SK-N-SH (cell line): ENCODE results near the gene TRIM67. TPM values are rescaled to one million over a fixed set of nuclear protein-coding genes. Genes with fewer than 3 reads are reported as not detected.

ENCODE experiments used
- CTCF ChIA-PET: fragments of 300-600, 350-600 bp; formaldehyde crosslinking; extraction: SDS; loops from one replicate; lab custom pipeline; 2021; lab: Yijun Ruan, JAX
- POLR2A ChIA-PET: fragments of 350-600 bp; sonication (Branson Sonifier 250); formaldehyde crosslinking; extraction: SDS; loops from one replicate; lab custom pipeline; 2020; ENCODE audit warnings: antibody characterized with exemption, inconsistent platforms; lab: Yijun Ruan, JAX
- DNase-seq: peaks from one replicate; pipeline ENCODE4 v3.0.0; 2012
- H2AFZ ChIP-seq: fragments of 200-600 bp; sonication (generic); 2 replicates; pipeline ENCODE4 v1.8.1; 2016; ENCODE audit warnings: antibody characterized with exemption, mild to moderate bottlenecking, low read depth
- H3F3A ChIP-seq: fragments of 200-600 bp; sonication (generic); replicated peaks from 2 replicates; pipeline ENCODE3; 2016; ENCODE audit warnings: antibody characterized with exemption, mild to moderate bottlenecking; ENCODE audit not compliant: insufficient read depth
- H3K27ac ChIP-seq, 2 experiments: fragments of 200-500 bp in 1 of 2; fragments of 200-600 bp in 1 of 2; sonication (Bioruptor generic) in 1 of 2; sonication (generic), shearing (Covaris generic) in 1 of 2; 2 replicates each; pipeline versions ENCODE4 v1.5.1 to v1.6.1; 2014 to 2016; ENCODE audit warnings: low read depth in 2 of 2, inconsistent platforms in 1 of 2, low read length in 1 of 2, mild to moderate bottlenecking in 1 of 2, mixed read lengths in 1 of 2
- H3K27me3 ChIP-seq: fragments of 200-600 bp; sonication (generic), shearing (Covaris generic); 2 replicates; pipeline ENCODE4 v1.6.1; 2016; ENCODE audit warnings: mixed run types; ENCODE audit not compliant: insufficient read depth
- H3K36me3 ChIP-seq, 2 experiments: fragments of 200-500 bp in 1 of 2; fragments of 200-600 bp in 1 of 2; sonication (Bioruptor generic) in 1 of 2; sonication (generic) in 1 of 2; replicated peaks in 1 of 2; 2 replicates each; pipeline versions ENCODE3 to v1.5.1; 2014 to 2016; ENCODE audit warnings: low read length in 1 of 2, mild to moderate bottlenecking in 1 of 2; ENCODE audit not compliant: insufficient read depth in 2 of 2, control insufficient read depth in 1 of 2
- H3K4me1 ChIP-seq, 2 experiments: fragments of 200-500 bp in 1 of 2; fragments of 200-600 bp in 1 of 2; sonication (Bioruptor generic) in 1 of 2; sonication (generic), shearing (Covaris generic) in 1 of 2; 2 replicates each; pipeline versions ENCODE4 v1.5.1 to v1.6.1; 2014 to 2016; ENCODE audit warnings: low read depth in 1 of 2, low read length in 1 of 2, mixed run types in 1 of 2; ENCODE audit not compliant: insufficient read depth in 2 of 2, control insufficient read depth in 1 of 2
- H3K4me2 ChIP-seq: fragments of 200-600 bp; sonication (generic), shearing (Covaris generic); 2 replicates; pipeline ENCODE4 v1.6.1; 2017; ENCODE audit warnings: mixed run types
- H3K4me3 ChIP-seq, 2 experiments: fragments of 200-500 bp in 1 of 2; fragments of 200-600 bp in 1 of 2; sonication (Bioruptor generic) in 1 of 2; sonication (generic), shearing (Covaris generic) in 1 of 2; 2 replicates each; pipeline versions ENCODE4 v1.5.1 to v1.8.1; 2014 to 2016; ENCODE audit warnings: low read depth in 2 of 2, inconsistent platforms in 1 of 2, low read length in 1 of 2, mild to moderate bottlenecking in 1 of 2, mixed read lengths in 1 of 2, moderate library complexity in 1 of 2
- H3K79me2 ChIP-seq: fragments of 200-600 bp; sonication (generic); 2 replicates; pipeline ENCODE4 v1.8.1; 2017; ENCODE audit warnings: mild to moderate bottlenecking; ENCODE audit not compliant: insufficient read depth
- H3K9ac ChIP-seq: fragments of 200-600 bp; sonication (generic); 2 replicates; pipeline ENCODE4 v1.6.1; 2017; ENCODE audit warnings: mixed run types
- H3K9me2 ChIP-seq: fragments of 200-600 bp; sonication (generic); 2 replicates; pipeline ENCODE4 v1.6.1; 2017; ENCODE audit warnings: mixed run types
- H3K9me3 ChIP-seq: fragments of 200-600 bp; sonication (generic); 2 replicates; pipeline ENCODE4 v1.6.1; 2017; ENCODE audit warnings: mixed run types, mild to moderate bottlenecking, moderate library complexity
- H4K20me1 ChIP-seq: fragments of 200-600 bp; sonication (generic); 2 replicates; pipeline ENCODE4 v1.6.1; 2017; ENCODE audit warnings: mild to moderate bottlenecking, mixed run types; ENCODE audit not compliant: insufficient read depth
- ELF1 ChIP-seq: IDR thresholded peaks from 2 replicates; pipeline ENCODE4 v1.4.0; 2012
- EZH2phosphoT487 ChIP-seq: fragments of 200-600 bp; sonication (generic); IDR thresholded peaks from 2 replicates; pipeline ENCODE4 v1.6.1; 2017; ENCODE audit warnings: low read depth, mixed run types, mild to moderate bottlenecking, antibody characterized with exemption, moderate library complexity, borderline replicate concordance
- FOXJ3 ChIP-seq: sonication (generic); formaldehyde crosslinking; IDR thresholded peaks from 2 replicates; pipeline ENCODE4 v1.5.1; 2020; ENCODE audit warnings: mild to moderate bottlenecking, missing genetic modification reagents
- JUND ChIP-seq: IDR thresholded peaks from 2 replicates; pipeline ENCODE4 v1.4.0; 2012
- NFIC ChIP-seq: IDR thresholded peaks from 2 replicates; pipeline ENCODE4 v1.4.0; 2012; ENCODE audit warnings: borderline replicate concordance
- RAD21 ChIP-seq: IDR thresholded peaks from 2 replicates; pipeline ENCODE4 v1.6.1; 2012; ENCODE audit warnings: mild to moderate bottlenecking, low read length
- RCOR1 ChIP-seq: fragments of 150-350 bp; IDR thresholded peaks from 2 replicates; pipeline ENCODE4 v1.6.1; 2017; ENCODE audit warnings: antibody characterized with exemption, low read length
- RFX5 ChIP-seq: IDR thresholded peaks from 2 replicates; pipeline ENCODE4 v1.6.1; 2012; ENCODE audit warnings: mild to moderate bottlenecking, improper control_type of control experiment, low read length
- SMC3 ChIP-seq: IDR thresholded peaks from 2 replicates; pipeline ENCODE4 v1.6.1; 2012; ENCODE audit warnings: low read depth, low read length, improper control_type of control experiment
- TCF12 ChIP-seq: IDR thresholded peaks from 2 replicates; pipeline ENCODE4 v1.4.0; 2012
- TEAD4 ChIP-seq: IDR thresholded peaks from 2 replicates; pipeline ENCODE4 v1.4.0; 2012; ENCODE audit warnings: mild to moderate bottlenecking, borderline replicate concordance; ENCODE audit not compliant: insufficient read depth
- WGBS: methylation state at CpG from one replicate; pipeline ENCODE4 v1.1.6; 2017; ENCODE audit warnings: low lambda C conversion rate; 5-methylcytosine and 5-hydroxymethylcytosine counted together
- polyA plus RNA-seq, 3 experiments: library from polyadenylated mRNA; depleted of rRNA; stranded (reverse); fragments of >200 nt; gene quantifications; 2 replicates each; pipeline ENCODE4 v1.2.3, GENCODE V29; 2012
- TF ChIP-seq, protein P1 (sequence below): IDR thresholded peaks from 2 replicates; pipeline ENCODE4 v1.6.1; 2012; ENCODE audit warnings: mild to moderate bottlenecking, low read depth, low read length, moderate library complexity
- TF ChIP-seq, protein P2 (sequence below): fragments of 150-350 bp; IDR thresholded peaks from 2 replicates; pipeline ENCODE4 v1.6.1; 2016; ENCODE audit warnings: mild to moderate bottlenecking, low read depth, low read length
- TF ChIP-seq, protein P3 (sequence below): IDR thresholded peaks from 2 replicates; pipeline ENCODE4; 2012
- TF ChIP-seq, protein P4 (sequence below): IDR thresholded peaks from 2 replicates; pipeline ENCODE4 v1.4.0; 2012; ENCODE audit warnings: low read depth, borderline replicate concordance
- TF ChIP-seq, protein P5 (sequence below): fragments of 150-350 bp; IDR thresholded peaks from 2 replicates; pipeline ENCODE4 v1.6.1; 2017; ENCODE audit warnings: antibody characterized with exemption, low read length, low read depth, borderline replicate concordance

TRIM67 gene
- polyA plus RNA-seq, 1 of the 3 experiments (the other 2 are of a cell fraction): not detected

DNA sequence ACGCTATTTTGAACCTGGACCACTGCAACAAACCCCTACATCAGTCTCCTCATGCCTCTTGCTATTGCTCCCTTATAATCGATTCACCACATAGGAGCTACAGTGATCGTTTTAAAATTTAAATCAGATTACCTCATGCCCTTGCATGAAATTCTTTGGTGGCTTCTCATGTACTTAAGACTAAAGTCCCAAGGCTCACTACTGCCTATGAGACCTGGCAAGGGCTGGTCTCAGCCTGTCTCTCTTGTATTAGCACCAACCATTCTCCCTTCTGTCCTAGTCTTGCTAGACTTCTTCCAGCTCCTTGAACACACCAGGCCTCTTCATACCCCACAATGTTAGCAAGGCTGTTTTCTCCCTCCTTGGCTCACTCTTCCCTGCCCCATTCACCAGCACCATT is 72.6 kb downstream of the TRIM67 start:
- H3K9me2 ChIP-seq: no peaks in the 10 kb centered on the region
- H3K9me3 ChIP-seq: no peaks in the 10 kb centered on the region
- no peaks in the 10 kb centered on the region for H3F3A ChIP-seq
- POLR2A ChIA-PET: no interaction called here
- no peak overlapping the region for H3K9ac ChIP-seq
- H3K27me3 ChIP-seq: no peaks in the 10 kb centered on the region
- CTCF ChIA-PET: interaction anchor here (0.7 to 2.5 kb wide), 2 partner anchors 24 to 46 kb away, joined by 3 to 8 read pairs; no protein-coding TSS in a partner anchor
- no peak overlapping the region for H3K4me3 ChIP-seq
- H3K36me3 ChIP-seq: peaks cover 12 to 46% of the 10 kb centered on the region in 2 experiments
- no peaks in the 10 kb centered on the region for H4K20me1 ChIP-seq
- peaks cover 21% of the 10 kb centered on the region for H3K79me2 ChIP-seq
- TF ChIP-seq RFX5 (no peak), EZH2phosphoT487 (no peak), RCOR1 (no peak), NFIC (no peak), SMC3 (no peak), RAD21 (no peak), FOXJ3 (CRISPR knock-in tag) (no peak), TCF12 (no peak), TEAD4 (no peak), ELF1 (no peak), JUND (no peak)
- TF ChIP-seq, protein P1, sequence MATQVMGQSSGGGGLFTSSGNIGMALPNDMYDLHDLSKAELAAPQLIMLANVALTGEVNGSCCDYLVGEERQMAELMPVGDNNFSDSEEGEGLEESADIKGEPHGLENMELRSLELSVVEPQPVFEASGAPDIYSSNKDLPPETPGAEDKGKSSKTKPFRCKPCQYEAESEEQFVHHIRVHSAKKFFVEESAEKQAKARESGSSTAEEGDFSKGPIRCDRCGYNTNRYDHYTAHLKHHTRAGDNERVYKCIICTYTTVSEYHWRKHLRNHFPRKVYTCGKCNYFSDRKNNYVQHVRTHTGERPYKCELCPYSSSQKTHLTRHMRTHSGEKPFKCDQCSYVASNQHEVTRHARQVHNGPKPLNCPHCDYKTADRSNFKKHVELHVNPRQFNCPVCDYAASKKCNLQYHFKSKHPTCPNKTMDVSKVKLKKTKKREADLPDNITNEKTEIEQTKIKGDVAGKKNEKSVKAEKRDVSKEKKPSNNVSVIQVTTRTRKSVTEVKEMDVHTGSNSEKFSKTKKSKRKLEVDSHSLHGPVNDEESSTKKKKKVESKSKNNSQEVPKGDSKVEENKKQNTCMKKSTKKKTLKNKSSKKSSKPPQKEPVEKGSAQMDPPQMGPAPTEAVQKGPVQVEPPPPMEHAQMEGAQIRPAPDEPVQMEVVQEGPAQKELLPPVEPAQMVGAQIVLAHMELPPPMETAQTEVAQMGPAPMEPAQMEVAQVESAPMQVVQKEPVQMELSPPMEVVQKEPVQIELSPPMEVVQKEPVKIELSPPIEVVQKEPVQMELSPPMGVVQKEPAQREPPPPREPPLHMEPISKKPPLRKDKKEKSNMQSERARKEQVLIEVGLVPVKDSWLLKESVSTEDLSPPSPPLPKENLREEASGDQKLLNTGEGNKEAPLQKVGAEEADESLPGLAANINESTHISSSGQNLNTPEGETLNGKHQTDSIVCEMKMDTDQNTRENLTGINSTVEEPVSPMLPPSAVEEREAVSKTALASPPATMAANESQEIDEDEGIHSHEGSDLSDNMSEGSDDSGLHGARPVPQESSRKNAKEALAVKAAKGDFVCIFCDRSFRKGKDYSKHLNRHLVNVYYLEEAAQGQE: no peak
- TF ChIP-seq, protein P2, sequence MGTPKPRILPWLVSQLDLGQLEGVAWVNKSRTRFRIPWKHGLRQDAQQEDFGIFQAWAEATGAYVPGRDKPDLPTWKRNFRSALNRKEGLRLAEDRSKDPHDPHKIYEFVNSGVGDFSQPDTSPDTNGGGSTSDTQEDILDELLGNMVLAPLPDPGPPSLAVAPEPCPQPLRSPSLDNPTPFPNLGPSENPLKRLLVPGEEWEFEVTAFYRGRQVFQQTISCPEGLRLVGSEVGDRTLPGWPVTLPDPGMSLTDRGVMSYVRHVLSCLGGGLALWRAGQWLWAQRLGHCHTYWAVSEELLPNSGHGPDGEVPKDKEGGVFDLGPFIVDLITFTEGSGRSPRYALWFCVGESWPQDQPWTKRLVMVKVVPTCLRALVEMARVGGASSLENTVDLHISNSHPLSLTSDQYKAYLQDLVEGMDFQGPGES: no peak
- TF ChIP-seq, protein P3, sequence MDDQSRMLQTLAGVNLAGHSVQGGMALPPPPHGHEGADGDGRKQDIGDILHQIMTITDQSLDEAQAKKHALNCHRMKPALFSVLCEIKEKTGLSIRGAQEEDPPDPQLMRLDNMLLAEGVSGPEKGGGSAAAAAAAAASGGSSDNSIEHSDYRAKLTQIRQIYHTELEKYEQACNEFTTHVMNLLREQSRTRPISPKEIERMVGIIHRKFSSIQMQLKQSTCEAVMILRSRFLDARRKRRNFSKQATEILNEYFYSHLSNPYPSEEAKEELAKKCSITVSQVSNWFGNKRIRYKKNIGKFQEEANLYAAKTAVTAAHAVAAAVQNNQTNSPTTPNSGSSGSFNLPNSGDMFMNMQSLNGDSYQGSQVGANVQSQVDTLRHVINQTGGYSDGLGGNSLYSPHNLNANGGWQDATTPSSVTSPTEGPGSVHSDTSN: no peak
- TF ChIP-seq, protein P4, sequence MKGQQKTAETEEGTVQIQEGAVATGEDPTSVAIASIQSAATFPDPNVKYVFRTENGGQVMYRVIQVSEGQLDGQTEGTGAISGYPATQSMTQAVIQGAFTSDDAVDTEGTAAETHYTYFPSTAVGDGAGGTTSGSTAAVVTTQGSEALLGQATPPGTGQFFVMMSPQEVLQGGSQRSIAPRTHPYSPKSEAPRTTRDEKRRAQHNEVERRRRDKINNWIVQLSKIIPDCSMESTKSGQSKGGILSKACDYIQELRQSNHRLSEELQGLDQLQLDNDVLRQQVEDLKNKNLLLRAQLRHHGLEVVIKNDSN: no peak
- TF ChIP-seq, protein P5, sequence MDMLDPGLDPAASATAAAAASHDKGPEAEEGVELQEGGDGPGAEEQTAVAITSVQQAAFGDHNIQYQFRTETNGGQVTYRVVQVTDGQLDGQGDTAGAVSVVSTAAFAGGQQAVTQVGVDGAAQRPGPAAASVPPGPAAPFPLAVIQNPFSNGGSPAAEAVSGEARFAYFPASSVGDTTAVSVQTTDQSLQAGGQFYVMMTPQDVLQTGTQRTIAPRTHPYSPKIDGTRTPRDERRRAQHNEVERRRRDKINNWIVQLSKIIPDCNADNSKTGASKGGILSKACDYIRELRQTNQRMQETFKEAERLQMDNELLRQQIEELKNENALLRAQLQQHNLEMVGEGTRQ: no peak
- 88% methylated on average over 3 of the region's 3 CpGs for WGBS
- no peak overlapping the region for H3K4me2 ChIP-seq
- DNase-seq: no peak
- H3K27ac ChIP-seq: no peak overlapping the region
- no peak overlapping the region for H2AFZ ChIP-seq
- H3K4me1 ChIP-seq: 0 out of 4 replicates have a peak, but pooled peaks cover 0 to under 1% of the 10 kb centered on the region in 2 experiments
